GM18499 (cell line): Measurements from ENCODE around the gene SUV39H1.
"Not testable (repeated sequence)": the region's sequence is repeated elsewhere in the genome, so short reads cannot be mapped to it uniquely, and the experiment has no call there.

Experiments
- ATAC-seq: cut with Tn5 transposase; IDR thresholded peaks from one replicate; pipeline ENCODE4 v1.9.1; 2021; ENCODE audit warnings: moderate number of reproducible peaks; ENCODE audit not compliant: insufficient read depth, unreplicated experiment

The SUV39H1 gene

DNA sequence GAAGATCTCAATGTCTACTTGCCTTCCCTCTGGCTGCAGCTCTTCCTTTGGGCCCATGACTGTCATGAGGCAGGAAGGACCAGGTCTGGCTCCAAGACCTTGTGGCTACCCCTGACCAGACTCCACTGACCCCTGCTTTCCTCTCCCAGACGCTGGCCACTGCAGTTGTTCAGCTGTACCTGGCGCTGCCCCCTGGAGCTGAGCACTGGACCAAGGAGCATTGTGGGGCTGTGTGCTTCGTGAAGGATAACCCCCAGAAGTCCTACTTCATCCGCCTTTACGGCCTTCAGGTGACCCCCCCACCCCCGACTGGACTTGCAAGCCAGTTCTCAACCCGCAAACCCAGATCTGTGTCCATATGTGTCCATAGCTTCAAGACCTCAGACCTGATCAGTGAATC, 12.4 kb upstream of the SUV39H1 start:
- ATAC-seq = no peak

DNA sequence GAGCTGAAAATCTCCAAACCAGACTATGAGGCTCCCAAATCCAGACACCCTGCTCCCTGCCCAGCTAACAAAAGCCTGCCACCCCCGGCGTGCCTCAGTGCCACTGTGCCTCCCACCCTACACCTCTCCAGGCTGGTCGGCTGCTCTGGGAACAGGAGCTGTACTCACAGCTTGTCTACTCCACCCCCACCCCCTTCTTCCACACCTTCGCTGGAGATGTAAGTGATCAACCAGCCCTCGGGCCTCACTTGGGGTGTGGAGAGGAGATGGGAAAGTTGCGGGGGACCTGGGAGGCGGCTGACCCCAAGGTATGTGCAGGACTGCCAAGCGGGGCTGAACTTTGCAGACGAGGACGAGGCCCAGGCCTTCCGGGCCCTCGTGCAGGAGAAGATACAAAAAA, 11.1 kb upstream of the SUV39H1 start:
- no peak for ATAC-seq

DNA sequence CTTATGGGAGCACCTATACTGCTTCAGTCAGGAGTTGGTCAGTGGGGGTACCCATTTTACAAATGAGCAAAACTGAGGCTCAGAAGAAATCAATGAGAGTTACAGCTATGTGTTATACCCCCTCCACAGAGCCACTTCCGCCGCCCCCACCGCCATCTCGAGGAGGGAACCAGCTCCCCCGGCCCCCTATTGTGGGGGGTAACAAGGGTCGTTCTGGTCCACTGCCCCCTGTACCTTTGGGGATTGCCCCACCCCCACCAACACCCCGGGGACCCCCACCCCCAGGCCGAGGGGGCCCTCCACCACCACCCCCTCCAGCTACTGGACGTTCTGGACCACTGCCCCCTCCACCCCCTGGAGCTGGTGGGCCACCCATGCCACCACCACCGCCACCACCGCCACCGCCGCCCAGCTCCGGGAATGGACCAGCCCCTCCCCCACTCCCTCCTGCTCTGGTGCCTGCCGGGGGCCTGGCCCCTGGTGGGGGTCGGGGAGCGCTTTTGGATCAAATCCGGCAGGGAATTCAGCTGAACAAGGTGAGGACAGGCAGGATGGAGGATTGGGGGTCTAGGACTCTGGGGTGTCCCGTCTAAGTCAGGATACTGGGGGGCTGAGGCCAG, 7.9 kb upstream of the SUV39H1 start:
- ATAC-seq = no peak

DNA sequence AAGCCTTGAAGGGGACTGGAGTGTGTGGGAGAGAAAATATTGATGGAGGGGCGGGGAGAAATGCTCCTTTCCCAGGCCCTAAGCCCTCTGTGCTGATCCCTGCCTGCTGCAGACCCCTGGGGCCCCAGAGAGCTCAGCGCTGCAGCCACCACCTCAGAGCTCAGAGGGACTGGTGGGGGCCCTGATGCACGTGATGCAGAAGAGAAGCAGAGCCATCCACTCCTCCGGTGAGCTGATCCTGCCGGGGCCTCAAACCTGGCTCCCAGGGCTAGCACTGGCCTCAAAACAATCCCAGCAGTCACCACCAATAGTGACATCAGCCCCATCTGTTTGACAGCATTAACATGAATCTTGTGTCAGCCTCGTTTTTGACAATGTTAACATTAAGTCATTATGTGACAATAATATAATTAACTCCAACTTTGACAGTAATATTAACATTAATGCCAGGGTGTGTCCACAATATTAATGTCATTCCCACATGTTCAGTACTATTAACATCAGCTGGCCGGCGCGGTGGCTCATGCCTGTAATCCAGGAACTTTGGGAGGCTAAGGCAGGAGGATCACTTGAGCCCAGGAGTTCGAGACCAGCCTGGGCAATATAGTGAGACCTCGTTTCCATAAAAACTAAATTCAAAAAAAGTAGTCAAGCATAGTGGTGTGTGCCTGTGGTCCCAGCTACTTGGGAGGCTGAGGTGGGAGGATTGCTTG, 7.2 kb upstream of the SUV39H1 start:
- no peak for ATAC-seq

DNA sequence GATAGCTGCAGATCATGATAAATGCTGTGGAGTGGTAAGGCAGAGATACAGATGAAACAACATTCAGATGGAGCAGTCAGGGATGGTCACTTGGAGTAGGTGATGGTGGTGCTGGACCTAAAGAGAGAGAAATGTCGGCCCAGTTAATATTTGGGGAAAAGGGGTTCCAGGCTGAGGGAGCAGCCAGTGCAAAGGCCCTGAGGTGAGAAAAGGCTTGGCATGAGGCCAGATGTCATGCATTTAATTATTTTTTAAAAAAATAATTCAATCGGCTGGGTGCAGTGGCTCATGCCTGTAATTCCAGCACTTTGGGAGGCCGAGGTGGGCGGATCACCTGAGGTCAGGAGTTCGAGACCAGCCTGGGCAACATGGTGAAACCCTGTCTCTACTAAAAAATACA, 4.8 kb upstream of the SUV39H1 start:
- ATAC-seq = not testable (repeated sequence)

DNA sequence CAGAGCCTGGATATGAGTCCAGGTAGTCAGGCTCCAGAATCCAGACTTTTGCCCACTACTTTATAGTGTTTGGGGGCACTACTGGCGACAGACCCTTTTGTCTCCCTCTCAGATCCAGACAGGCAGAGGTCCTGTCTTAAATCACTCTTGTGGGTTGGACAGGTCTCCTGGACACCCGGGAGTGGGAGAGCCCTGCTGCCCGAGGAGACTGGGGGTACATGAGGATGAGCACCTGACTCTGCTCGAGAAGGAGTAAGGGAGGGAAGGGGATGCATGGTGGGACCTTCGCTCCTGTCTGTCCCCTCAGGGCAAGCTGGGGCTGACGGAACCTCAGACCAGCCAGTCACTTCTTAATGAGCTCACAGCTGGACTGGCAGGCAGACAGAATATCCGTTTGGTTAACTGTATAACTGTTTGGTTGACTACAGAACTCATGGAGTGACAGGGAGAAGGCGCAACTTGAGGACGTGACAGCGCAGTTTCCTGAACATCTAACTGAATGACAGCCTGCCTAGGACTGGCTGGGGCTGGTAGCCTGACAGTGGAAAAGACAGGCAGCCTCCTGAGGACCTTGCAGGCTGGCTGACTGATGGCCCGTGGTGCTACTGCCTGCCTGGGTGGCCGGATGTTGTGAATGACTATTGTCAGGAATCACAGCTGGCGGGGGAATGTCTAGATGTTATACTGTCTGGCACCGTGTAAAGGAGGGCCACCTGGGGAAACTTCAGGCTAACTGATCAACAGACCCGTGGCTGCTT, 1.6 kb upstream of the SUV39H1 start:
- no peak for ATAC-seq

DNA sequence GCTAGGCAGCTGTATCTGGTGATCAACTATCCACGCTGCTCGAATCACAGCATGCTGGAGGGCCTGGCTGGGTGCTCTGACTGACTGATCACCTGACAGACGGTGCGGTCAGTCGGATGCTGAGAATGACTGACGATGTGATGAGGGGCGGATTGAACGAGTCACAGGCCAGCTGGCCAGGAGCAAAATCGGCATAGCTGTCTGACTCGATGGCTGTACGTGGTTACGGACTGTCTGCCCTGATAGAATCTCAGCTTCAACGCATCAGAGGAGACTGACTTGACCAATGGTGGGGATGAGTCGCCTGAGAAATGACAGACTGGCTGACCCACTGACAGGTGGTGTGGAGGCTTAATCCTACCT, 1.0 kb upstream of the SUV39H1 start:
- no peak for ATAC-seq

DNA sequence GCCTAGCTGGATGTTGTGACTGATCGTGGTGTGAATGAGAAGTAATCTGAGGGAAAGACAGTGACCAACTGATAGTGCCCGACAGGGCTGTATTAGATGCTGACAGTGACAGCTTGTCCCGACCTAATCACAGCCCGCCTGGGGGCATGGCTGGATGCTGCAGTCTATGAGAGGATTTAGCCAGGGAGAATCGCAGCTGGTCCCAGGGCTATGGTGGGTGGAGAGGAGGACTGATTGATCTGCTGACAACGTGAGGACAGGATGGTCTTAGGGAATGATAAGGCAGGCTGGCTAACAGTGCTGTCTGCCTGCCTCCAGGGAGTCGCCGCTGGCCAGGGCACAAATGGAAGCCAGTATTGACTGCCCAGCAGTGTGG, 621 bp upstream of the SUV39H1 start:
- no peak for ATAC-seq

DNA sequence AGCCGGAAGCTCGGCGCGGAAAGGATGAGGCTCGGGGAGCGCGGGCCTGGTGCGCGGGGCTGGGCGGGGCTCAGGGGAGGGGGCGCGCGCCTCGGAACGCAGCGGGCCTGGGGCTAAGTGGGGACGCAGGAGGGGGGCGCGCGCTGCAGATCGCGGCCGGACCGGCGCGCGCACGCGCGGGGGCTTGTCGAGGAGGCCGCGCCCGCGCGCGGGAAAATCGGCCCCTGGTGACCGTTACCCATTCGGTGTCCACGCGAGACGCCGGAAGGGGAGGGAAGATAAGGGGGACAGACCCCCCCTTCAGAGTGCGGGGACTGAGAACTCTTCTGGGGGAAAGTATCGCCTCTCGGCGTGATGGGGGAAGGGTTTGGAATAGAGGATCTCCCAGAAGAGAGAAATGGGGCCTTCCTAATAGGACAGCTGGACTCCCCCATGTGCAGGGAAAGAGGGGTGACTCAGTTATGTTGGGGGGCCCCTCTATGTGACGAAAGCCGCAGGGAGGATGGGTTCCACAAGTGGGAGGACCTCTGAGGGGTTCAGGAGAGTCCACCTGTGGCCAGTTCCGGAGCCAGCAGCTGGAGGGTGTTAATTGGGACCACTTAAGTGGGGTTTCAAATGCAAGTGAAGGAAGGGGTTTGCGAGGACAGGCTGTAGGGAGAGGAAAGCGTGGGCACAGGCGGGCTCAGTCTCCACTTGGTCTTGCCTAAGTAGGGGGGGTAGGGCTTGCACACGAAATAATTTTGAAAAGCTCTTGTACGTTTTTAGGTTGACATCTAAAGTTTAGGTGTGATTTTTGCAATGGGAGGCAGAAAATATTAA, 584 bp downstream of the SUV39H1 start:
- ATAC-seq = no peak

DNA sequence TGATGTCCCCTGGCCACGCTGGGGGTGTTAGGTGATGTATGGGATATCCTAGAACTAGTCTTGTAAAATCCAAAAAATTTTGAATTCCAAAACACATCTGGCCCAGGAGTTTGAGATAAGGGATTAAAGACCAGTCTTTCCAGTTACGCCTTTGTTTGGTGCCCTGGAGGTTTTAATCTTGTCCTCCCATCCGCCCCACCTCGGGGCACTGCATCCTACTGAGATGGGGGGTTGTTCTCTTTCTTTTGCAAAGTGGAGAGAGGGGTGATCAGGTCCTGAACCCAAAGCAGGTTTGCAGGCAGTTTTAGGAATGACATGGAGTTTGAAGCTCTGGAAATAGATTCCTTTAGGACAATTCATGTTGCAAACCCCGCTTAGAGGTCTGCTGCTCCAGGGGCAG, 1.8 kb downstream of the SUV39H1 start:
- ATAC-seq = no peak

DNA sequence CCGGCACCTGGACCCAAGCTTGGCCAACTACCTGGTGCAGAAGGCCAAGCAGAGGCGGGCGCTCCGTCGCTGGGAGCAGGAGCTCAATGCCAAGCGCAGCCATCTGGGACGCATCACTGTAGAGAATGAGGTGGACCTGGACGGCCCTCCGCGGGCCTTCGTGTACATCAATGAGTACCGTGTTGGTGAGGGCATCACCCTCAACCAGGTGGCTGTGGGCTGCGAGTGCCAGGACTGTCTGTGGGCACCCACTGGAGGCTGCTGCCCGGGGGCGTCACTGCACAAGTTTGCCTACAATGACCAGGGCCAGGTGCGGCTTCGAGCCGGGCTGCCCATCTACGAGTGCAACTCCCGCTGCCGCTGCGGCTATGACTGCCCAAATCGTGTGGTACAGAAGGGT, 3.7 kb downstream of the SUV39H1 start:
- ATAC-seq = no peak

DNA sequence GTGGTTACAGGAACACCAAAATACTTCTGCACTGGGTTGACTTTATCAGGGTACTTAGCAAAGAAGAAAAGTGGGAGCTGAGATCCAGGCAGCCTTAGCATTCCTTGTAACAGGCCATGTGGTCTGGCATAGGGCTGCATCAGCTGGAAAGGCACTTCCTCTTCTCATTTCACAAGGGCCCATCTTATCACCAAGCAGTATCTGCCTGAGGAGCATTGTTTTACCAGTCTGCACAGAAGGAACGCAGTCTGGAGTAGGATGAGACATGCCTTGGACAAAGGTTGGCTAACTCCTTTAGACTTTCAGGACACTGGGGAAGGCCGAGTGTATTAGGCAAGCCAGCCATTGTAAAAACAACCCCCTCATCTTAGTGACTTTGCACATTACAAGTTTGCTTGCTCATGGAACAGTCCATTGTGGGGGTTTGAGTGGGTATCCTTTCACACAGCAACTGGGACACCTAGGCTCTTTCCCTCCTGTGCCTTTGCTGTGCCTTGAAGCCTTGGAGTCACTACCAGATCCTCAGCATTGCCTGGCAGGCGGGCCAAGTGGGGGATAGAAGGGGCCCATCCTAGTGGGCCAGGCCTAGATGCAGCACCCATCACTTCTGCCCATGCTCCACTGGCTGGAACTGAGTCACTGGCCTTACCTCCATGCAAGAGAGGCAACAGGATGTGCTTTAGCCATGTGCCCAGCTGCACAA, 4.6 kb downstream of the SUV39H1 start:
- no peak for ATAC-seq

DNA sequence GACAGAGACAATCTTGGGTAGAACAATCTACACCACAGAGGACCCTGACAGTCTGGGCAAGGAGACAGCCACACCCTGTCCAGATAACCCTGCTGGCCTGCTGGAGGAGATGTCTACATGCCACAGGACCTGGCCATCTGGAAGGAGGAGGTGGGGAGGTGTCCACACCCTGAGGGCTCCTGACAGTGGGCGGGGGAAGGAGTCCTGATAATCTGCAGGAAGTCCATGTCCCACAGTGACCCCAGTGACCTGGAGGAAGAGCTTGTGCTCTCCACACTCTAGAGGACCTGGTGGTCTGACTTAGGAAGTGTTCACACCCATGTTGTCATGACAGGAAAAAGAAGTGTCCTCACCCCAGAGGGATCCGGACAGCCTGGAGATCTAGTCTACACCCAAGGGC, 5.5 kb downstream of the SUV39H1 start:
- ATAC-seq = no peak

DNA sequence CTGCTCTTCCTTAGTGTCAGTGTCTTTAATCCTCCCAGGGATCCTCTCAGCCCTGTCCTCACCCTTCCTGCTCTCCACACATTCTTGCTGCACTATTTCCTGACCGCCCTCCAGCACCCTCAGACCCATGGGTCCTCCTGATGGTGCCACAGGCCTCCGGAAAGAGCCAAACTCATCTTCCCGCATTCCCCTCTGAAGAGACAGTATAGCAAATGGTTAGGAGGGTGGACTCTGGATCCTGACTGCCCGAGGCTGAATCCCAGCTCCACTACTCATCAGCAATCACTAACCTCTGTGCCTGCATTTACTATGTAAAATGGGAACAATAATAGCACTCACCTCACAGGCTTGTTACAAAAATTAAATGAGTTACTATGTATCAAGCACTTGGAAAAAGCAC, 6.2 kb downstream of the SUV39H1 start:
- no peak for ATAC-seq

DNA sequence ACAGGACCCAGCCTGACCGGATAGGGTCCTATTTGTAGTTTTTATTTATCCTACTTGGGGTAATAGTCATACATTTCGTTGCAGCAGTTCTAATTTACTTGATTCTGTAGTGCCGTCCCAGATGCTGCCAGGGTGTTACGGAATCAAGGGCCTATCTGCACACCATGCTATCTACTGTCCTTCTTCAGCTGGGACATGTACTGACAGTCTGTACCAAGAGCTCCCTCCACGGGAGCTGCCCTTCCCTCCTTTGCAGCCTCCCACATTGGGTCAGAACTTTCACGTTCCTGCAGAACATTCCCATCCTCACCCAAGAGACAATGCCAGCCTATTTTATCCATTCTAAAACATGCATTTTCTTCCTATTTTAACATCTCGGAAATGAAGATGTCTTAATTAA, 6.7 kb downstream of the SUV39H1 start:
- no peak for ATAC-seq

DNA sequence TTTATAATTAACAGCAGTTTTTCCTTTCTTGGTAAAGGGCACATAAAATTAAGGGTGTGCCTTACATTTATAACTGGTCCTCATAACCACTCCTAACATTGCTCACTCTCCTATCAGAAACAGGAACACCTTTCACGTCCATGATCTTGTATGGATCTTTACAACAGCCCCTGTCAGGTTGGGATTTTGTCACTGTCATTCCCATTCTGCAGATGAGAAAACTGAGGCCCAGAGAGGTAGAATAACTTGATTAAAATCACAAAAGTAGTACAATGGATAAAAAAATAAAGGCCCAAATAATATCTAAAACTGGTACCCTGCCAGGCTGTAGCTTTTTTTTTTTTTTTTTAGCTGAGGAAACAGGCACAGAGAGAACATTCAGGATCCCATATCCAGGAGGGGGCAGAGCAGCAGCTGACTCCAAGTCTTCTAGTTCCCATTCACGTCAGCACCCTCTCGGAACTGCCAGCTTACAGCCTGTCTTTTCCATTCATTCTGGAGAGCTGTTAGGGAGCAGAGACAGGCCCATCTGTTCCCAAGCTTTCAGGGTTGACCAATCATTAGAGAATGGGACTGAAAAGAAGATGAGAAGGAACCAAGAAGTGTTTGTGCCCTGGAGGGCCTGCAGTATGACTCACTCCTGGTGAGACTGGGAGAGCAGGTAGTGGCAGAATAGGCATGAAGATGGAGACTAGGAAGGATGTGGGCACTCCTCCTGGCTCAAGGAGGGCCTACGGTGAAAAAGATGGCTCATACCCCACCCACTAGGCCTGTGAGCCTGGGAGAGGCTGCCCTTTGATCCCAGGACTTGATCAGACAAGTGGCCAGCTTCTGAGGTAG, 7.3 kb downstream of the SUV39H1 start:
- ATAC-seq = no peak

DNA sequence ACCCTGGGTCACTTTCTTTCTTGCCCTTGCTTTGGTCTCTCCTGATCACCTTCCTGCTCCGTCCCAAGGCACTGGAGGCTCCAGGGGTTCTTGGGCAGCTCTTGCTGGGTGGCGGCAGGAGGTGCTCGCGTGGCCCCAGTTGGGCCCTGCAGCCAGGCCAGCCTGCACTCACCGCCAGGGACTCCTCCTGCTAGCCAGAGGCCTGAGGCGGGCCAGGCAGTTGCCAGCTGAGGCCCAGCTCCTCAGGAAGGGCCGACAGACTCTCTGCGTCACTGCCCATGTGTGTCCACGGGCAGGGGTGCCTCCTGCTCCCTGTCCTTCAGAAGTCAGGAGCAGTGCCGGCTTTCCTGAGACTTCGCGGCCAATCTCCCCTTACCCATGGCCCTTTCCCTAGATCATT, 9.3 kb downstream of the SUV39H1 start:
- ATAC-seq = no peak

DNA sequence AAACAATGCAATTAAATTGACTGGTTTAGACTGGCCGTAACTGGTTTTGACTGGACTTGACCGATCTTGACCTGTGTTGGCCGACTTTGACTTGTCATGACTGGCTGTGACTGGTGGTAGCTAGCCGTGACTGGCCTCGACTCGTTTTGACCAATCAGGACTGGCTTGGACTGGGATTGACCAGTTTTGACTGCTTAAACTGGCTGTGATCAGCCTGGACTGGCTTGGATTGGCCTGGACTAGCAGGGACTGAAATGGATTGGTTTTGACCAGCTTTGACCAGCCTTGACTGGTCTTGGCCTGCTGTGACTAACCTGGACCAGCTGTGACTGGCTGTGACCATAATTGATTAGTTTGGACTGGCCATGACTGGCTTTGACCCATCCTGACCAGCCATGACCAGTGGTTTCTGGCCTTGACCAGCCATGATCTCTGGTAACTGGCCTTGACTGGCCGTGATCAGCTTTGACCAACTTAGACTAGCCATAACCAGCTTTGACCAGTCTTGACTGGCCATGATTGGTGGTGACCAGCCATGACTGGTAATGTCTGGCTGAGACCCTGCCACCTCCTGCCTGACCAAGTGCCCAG, 13.1 kb downstream of the SUV39H1 start:
- no peak for ATAC-seq
